ENCODE measurements around the gene C17orf100. TPM values are rescaled to one million over a fixed set of nuclear protein-coding genes. Genes with fewer than 3 reads are reported as not detected.
"Not testable (repeated sequence)": the region's sequence is repeated elsewhere in the genome, so short reads cannot be mapped to it uniquely, and the experiment has no call there.

The C17orf100 gene
- total RNA-seq, 2 experiments from 2014 or later: 0.99 to 1.2 TPM

DNA sequence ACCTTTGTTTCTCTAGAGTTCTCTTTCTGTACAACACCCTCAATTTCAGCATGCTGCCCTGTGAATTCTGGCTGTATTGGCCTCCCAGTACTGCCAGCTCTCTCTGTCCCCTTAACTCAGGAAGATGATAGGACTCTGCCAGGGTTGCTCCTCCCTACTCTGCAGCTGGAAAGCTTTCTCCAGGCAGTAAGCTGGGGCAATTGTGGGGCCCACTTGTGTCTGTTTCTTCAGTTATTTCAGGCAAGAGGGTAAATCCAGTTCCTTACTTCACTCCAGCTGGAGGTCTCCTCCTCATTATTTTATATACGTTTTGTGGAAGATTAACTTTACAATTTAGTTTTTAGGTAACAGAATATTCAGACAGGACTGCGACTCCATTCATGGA is 9.9 kb downstream of the C17orf100 start:
- Mint-ChIP-seq H3K36me3 (ENCODE audit: low read depth) (no peaks in the 10 kb centered on the region), H3K9me3 (no peaks in the 10 kb centered on the region), H3K27me3 (ENCODE audit: low read depth) (no peaks in the 10 kb centered on the region), H3K27ac (no peak overlapping the region), H3K4me3 (no peak overlapping the region), H3K4me1 (ENCODE audit: low read depth) (peaks cover 24% of the 10 kb centered on the region)
- DNase-seq: no peak
- CTCF ChIA-PET: interaction anchor here (0.6 to 2.3 kb wide), 3 partner anchors 8 to 520 kb away, joined by 3 to 5 read pairs (median 4); no protein-coding TSS in a partner anchor
- intact Hi-C loops (cut with micrococcal nuclease): no loop called here

DNA sequence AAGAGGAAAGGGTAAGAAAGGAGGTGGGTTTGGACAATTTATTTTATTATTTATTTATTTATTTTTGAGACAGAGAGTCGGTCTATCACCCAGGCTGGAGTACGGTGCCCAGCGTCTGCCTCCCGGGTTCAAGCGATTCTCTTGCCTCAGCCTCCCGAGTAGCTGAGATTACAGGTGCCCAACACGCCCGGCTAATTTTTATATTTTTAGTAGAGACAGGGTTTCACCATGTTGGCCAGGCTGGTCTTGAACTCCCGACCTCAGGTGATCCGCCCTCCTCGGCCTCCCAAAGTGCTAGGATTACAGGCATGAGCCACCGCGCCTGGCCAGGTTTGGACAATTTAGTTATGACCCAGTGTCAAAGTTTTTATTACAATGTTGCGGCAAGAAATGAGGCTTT is 11.6 kb downstream of the C17orf100 start:
- H3K27me3 Mint-ChIP-seq (ENCODE audit: low read depth); H3K9me3 Mint-ChIP-seq; H3K36me3 Mint-ChIP-seq (ENCODE audit: low read depth); DNase-seq; intact Hi-C loops (cut with micrococcal nuclease); H3K27ac Mint-ChIP-seq; H3K4me3 Mint-ChIP-seq: not testable (repeated sequence)
- CTCF ChIA-PET: interaction anchor here (1.7 kb wide), 1 partner anchor 181 kb away, joined by 3 read pairs; no protein-coding TSS in a partner anchor
- peaks cover 23% of the 10 kb centered on the region for H3K4me1 Mint-ChIP-seq (ENCODE audit: low read depth)

DNA sequence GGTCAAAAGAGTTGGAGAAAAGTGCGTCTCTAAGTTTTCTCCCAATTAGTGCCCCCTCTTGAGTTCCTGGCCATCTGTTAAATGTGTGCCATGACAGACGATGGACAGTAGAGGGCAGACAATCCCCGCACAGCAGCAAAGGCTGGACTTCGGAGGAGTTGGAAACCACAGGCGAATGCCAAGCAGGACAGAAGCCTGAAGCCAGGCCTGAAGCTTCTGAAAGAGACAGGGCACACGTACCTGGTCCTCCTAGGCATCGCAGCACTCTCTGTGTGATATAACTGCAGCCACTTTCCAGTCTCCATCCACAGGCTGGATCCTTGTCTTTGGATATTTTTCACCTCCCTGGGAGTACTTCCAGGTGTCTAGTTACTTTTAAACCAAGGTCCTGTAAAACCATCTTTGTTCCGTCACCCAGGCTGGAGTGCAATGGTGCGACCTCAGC is 14.5 kb downstream of the C17orf100 start:
- H3K36me3 Mint-ChIP-seq (ENCODE audit: low read depth): peaks cover 2% of the 10 kb centered on the region

DNA sequence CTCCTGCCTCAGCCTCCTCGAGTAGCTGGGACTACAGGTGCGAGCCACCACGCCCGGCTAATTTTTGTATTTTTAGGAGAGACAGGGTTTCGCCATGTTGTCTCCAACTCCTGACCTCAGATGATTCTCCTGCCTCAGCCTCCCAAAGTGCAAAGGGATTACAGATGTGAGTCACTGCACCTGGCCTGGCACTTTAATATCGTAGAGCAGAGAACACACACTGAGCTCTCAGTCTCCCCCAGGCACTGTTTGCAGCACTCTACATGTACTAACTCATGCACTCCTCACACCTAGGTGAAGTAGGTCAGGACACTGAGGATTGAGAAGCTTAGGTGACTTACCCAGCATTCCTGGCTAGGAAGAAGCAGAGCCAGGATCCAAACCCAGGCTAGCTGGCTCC is 15.0 kb downstream of the C17orf100 start:
- intact Hi-C loops (cut with micrococcal nuclease): loop anchor here (1.0 to 5.0 kb wide), 3 partner anchors 91 to 338 kb away; partner anchors contain the start of gene XAF1
- DNase-seq: no peak
- CTCF ChIA-PET: interaction anchor here (0.6 to 2.4 kb wide), 16 partner anchors 9 to 487 kb away, joined by 3 to 21 read pairs (median 4); no protein-coding TSS in a partner anchor
- no peak overlapping the region for H3K4me3 Mint-ChIP-seq
- peaks cover 2% of the 10 kb centered on the region for H3K36me3 Mint-ChIP-seq (ENCODE audit: low read depth)
- H3K4me1 Mint-ChIP-seq (ENCODE audit: low read depth): peaks cover 6% of the 10 kb centered on the region
- no peaks in the 10 kb centered on the region for H3K9me3 Mint-ChIP-seq
- no peak overlapping the region for H3K27ac Mint-ChIP-seq
- H3K27me3 Mint-ChIP-seq (ENCODE audit: low read depth): no peaks in the 10 kb centered on the region

More for the DNA sequence above, 14.5 kb downstream of the C17orf100 start:
- Mint-ChIP-seq H3K27me3 (ENCODE audit: low read depth) (no peaks in the 10 kb centered on the region), H3K27ac (no peak overlapping the region), H3K4me1 (ENCODE audit: low read depth) (peaks cover 10% of the 10 kb centered on the region), H3K4me3 (no peak overlapping the region), H3K9me3 (no peaks in the 10 kb centered on the region)
- CTCF ChIA-PET: interaction anchor here (0.6 to 2.4 kb wide), 14 partner anchors 8 to 488 kb away, joined by 3 to 21 read pairs (median 4); no protein-coding TSS in a partner anchor
- intact Hi-C loops (cut with micrococcal nuclease): loop anchor here (1.0 to 5.0 kb wide), 3 partner anchors 91 to 338 kb away; partner anchors contain the start of gene XAF1
- DNase-seq: peak; percentile 65

DNA sequence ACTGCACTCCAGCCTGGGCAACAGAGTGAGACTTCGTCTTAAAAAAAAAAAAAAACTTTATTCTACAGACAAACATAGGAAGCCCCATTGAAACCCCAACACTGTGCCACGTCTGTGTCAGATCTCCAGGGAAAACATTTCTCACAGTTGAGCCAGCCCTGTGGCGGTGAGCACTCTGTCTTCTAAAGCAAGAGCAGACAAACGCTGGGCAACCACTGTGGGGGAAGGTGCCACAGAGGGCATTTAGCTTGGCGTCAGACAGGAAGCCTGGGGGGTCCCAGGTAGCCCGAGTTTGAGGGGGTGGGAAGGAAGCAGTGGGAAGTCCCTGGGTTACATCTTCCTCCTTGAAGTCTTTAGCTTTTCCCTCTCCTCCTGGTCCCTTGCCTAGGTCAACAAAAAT is 16.0 kb downstream of the C17orf100 start:
- peaks cover 2% of the 10 kb centered on the region for H3K36me3 Mint-ChIP-seq (ENCODE audit: low read depth)
- CTCF ChIA-PET: interaction anchor here (0.6 to 2.4 kb wide), 9 partner anchors 8 to 368 kb away, joined by 3 to 21 read pairs (median 4); partner anchors contain the start of gene SLC16A13
- no peaks in the 10 kb centered on the region for H3K27me3 Mint-ChIP-seq (ENCODE audit: low read depth)
- peaks cover 6% of the 10 kb centered on the region for H3K4me1 Mint-ChIP-seq (ENCODE audit: low read depth)
- no peak for DNase-seq
- H3K9me3 Mint-ChIP-seq: no peaks in the 10 kb centered on the region
- no peak overlapping the region for H3K27ac Mint-ChIP-seq
- no peak overlapping the region for H3K4me3 Mint-ChIP-seq
- intact Hi-C loops (cut with micrococcal nuclease): loop anchor here (5.0 kb wide), 1 partner anchor 90 kb away; the partner anchor contains the start of gene XAF1

DNA sequence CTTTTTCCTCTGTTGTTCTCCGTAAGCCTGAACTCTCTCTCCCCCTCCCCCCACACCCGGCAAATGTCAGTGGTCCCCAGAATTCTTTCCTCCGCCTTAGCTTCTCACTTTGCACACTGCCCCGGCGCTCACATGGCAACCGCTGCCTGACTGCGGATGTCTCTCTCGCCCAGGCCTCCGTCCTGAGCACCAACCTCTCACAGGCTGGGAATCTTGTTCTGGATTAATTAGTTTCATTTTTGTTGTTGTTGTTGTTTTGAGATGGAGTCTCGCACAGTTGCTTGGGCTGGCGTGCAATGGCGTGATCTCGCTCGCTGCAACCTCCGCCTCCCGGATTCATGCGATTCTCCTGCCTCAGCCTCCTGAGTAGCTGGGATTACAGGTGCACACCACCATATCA is 16.7 kb downstream of the C17orf100 start:
- intact Hi-C loops (cut with micrococcal nuclease): loop anchor here (5.0 kb wide), 1 partner anchor 89 kb away; the partner anchor contains the start of gene XAF1
- H3K9me3 Mint-ChIP-seq: no peaks in the 10 kb centered on the region
- peaks cover 6% of the 10 kb centered on the region for H3K4me1 Mint-ChIP-seq (ENCODE audit: low read depth)
- DNase-seq: no peak
- no peaks in the 10 kb centered on the region for H3K27me3 Mint-ChIP-seq (ENCODE audit: low read depth)
- H3K27ac Mint-ChIP-seq: no peak overlapping the region
- peaks cover 2% of the 10 kb centered on the region for H3K36me3 Mint-ChIP-seq (ENCODE audit: low read depth)
- H3K4me3 Mint-ChIP-seq: no peak overlapping the region
- CTCF ChIA-PET: interaction anchor here (0.6 to 1.4 kb wide), 3 partner anchors 8 to 226 kb away, joined by 3 to 5 read pairs (median 4); no protein-coding TSS in a partner anchor

DNA sequence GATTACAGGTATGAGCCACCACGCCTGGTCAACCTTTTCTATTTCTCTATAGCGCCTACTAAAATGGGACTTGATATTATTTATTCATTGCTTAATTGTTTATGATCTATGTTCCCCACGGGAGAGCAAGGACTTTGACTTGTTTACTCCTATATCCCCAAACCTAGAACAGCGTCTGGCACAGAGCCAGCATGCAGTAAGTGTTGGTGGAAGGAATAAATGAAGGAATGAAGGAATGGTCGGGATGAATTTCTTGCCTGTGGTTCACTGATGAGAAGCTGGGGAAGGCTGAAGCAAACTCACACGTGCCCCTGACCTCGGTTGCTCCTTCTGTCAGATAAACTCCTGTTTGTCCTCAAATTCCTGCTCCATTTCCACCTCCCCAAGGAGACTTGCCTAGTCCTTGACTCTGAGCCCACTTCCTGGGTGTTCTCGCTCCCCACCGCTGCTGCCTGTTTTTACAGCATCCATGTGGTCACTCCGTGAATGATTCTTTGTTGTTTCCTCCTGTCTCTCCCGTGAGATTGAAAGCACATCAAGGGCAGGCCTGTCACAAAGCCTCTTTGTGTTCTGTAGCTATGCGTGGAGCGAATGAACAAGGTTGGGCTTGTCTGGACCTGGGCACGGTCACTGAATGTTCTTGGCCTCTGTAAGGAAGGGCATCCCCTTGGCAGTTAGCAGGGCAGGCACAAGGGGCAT is 17.3 kb downstream of the C17orf100 start:
- DNase-seq: no peak
- CTCF ChIA-PET: interaction anchor here (1.4 to 1.8 kb wide), 2 partner anchors 175 kb away, joined by 4 to 5 read pairs; no protein-coding TSS in a partner anchor
- no peak overlapping the region for H3K4me3 Mint-ChIP-seq
- H3K4me1 Mint-ChIP-seq (ENCODE audit: low read depth): peaks cover 6% of the 10 kb centered on the region
- intact Hi-C loops (cut with micrococcal nuclease): loop anchor here (5.0 kb wide), 1 partner anchor 88 kb away; the partner anchor contains the start of gene XAF1
- no peaks in the 10 kb centered on the region for H3K27me3 Mint-ChIP-seq (ENCODE audit: low read depth)
- H3K9me3 Mint-ChIP-seq: no peaks in the 10 kb centered on the region
- no peak overlapping the region for H3K27ac Mint-ChIP-seq
- H3K36me3 Mint-ChIP-seq (ENCODE audit: low read depth): peaks cover 2% of the 10 kb centered on the region

DNA sequence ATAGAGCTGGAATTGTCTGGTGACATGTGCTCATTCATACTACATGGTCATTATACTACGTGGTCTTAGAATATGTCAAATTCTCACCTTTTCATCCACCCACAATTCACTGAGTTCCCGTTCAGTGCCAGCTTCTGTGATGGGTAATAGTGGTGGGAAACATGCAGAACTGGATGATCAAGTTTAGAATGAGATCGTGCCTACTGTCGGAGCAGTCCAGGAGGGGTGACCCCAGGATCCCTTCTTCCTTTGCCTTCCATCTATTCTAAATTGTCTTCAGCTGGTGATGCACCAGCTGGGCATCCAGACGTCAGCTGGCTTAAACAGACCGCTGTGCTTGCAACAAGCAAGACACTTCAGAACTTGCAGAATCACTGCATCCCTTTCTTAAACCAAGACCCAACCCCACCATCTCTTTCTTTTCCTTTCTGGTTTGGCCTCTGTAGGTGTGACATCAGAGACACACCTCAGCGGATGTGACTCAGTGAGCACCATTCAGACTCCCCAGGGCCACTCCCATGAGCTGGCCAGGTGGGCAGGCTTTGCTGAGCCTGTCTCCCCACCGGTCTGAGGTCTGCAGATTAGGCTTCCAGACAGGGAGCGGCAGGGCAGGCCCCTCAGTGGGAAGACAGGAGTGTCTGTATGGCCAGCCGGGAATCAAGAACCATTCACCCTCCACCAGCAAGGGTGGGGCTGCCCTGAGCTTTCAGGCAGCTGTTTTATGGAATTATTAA is 18.1 kb downstream of the C17orf100 start:
- intact Hi-C loops (cut with micrococcal nuclease): loop anchor here (5.0 kb wide), 1 partner anchor 88 kb away; the partner anchor contains the start of gene XAF1
- no peaks in the 10 kb centered on the region for H3K27me3 Mint-ChIP-seq (ENCODE audit: low read depth)
- no peak overlapping the region for H3K4me3 Mint-ChIP-seq
- peaks cover 6% of the 10 kb centered on the region for H3K4me1 Mint-ChIP-seq (ENCODE audit: low read depth)
- peaks cover 2% of the 10 kb centered on the region for H3K36me3 Mint-ChIP-seq (ENCODE audit: low read depth)
- no peak for DNase-seq
- CTCF ChIA-PET: interaction anchor here (1.0 to 1.8 kb wide), 3 partner anchors 9 to 174 kb away, joined by 3 to 4 read pairs (median 4); no protein-coding TSS in a partner anchor
- H3K9me3 Mint-ChIP-seq: no peaks in the 10 kb centered on the region
- H3K27ac Mint-ChIP-seq: no peak overlapping the region

DNA sequence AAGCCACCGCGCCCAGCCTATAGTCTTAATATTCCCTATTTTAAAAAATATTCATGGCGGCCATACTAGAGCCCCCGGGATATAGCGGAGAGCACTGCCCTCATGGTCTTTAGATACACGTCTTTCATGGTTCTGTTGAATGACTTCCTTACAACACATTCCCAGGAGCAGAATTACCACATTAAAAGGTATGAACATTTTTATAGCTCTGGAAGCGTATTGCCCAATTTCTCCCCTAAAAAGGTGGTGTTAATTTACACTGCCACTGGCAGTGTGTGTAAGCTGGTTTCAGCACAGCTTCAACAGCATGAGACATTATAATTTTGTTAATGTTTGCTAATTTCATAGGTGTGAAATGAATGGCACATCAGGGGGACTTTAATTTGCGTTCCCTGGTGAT is 19.0 kb downstream of the C17orf100 start:
- peaks cover 6% of the 10 kb centered on the region for H3K4me1 Mint-ChIP-seq (ENCODE audit: low read depth)
- peaks cover 2% of the 10 kb centered on the region for H3K36me3 Mint-ChIP-seq (ENCODE audit: low read depth)
- H3K9me3 Mint-ChIP-seq: no peaks in the 10 kb centered on the region
- CTCF ChIA-PET: interaction anchor here (1.1 to 1.8 kb wide), 2 partner anchors 69 to 173 kb away, joined by 3 to 4 read pairs; no protein-coding TSS in a partner anchor
- no peaks in the 10 kb centered on the region for H3K27me3 Mint-ChIP-seq (ENCODE audit: low read depth)
- intact Hi-C loops (cut with micrococcal nuclease): no loop called here
- H3K4me3 Mint-ChIP-seq: no peak overlapping the region
- H3K27ac Mint-ChIP-seq: no peak overlapping the region
- DNase-seq: no peak

DNA sequence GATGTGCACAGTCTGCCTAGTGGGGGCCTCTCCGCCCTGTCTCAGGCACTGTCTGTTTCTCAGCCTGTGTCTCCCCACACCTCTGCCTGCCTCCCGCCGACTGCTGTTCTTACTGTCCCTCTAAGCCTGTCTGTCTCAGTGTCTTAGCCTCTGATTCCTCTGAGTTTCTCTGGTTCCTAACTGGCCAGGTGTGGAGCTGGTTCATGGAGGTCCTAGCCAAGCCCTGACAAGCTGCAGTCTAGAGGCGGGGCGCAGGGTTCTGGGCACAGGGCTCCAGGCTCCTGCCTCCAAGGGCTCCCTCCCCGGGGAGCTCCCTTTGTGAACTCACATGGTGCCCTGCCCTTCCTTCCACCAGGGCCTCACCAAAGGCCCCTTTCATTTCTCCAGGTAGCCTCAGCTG is 19.4 kb downstream of the C17orf100 start:
- Mint-ChIP-seq H3K36me3 (ENCODE audit: low read depth) (peaks cover 2% of the 10 kb centered on the region), H3K27me3 (ENCODE audit: low read depth) (no peaks in the 10 kb centered on the region), H3K4me1 (ENCODE audit: low read depth) (peaks cover 6% of the 10 kb centered on the region), H3K4me3 (no peak overlapping the region), H3K27ac (no peak overlapping the region), H3K9me3 (no peaks in the 10 kb centered on the region)
- intact Hi-C loops (cut with micrococcal nuclease): no loop called here
- CTCF ChIA-PET: interaction anchor here (1.4 kb wide), 1 partner anchor 173 kb away, joined by 3 read pairs; no protein-coding TSS in a partner anchor
- no peak for DNase-seq

DNA sequence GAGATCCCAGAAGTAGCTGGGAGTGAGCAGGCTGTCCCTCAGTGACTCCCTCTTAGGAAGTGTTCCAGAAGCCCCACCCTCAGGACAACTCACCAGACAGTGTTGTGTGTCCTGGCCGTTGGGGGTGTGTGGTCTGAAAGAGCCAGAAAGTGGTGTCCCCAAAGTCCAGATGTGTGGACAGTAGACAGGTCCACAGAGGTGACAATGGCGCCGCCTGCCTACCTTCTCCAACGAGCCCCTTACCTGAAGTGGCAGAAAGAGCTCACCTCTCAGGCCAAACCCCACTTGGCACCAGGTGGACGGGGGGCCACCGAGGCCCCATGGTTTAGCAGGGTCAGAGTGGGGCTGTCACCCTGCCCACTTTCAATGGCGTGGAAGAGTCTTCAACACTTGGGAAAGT is 19.9 kb downstream of the C17orf100 start:
- no peak overlapping the region for H3K4me3 Mint-ChIP-seq
- no peaks in the 10 kb centered on the region for H3K27me3 Mint-ChIP-seq (ENCODE audit: low read depth)
- H3K36me3 Mint-ChIP-seq (ENCODE audit: low read depth): peaks cover 2% of the 10 kb centered on the region
- H3K4me1 Mint-ChIP-seq (ENCODE audit: low read depth): peaks cover 6% of the 10 kb centered on the region
- H3K9me3 Mint-ChIP-seq: no peaks in the 10 kb centered on the region
- no peak overlapping the region for H3K27ac Mint-ChIP-seq
- DNase-seq: no peak
- intact Hi-C loops (cut with micrococcal nuclease): no loop called here
- CTCF ChIA-PET: interaction anchor here (1.4 kb wide), 1 partner anchor 172 kb away, joined by 3 read pairs; no protein-coding TSS in a partner anchor

DNA sequence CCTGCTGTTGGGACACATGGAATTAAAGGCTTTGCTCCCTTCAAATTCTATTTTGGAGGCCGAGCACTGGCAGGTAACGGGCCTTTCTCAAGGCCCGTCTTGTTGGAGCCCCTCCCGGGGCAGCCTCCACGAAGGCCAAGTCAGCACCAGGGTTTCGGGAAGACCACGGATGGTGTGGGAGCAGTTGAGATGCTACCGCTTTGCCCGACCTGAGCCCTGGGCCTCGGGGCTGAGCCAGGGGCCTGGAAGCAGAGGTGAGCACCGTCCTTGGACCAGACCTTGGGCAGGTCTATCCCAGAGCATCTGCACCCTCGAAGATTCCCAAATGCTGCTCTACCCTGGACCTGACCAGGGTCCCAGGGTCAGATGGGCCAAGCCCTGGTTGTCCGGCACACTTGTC is 23.0 kb downstream of the C17orf100 start:
- CTCF ChIA-PET: no interaction called here
- H3K9me3 Mint-ChIP-seq: no peaks in the 10 kb centered on the region
- H3K4me3 Mint-ChIP-seq: no peak overlapping the region
- H3K27me3 Mint-ChIP-seq (ENCODE audit: low read depth): peaks cover 6% of the 10 kb centered on the region
- peaks cover 2% of the 10 kb centered on the region for H3K36me3 Mint-ChIP-seq (ENCODE audit: low read depth)
- H3K4me1 Mint-ChIP-seq (ENCODE audit: low read depth): peaks cover 4% of the 10 kb centered on the region
- DNase-seq: no peak
- H3K27ac Mint-ChIP-seq: no peak overlapping the region
- intact Hi-C loops (cut with micrococcal nuclease): no loop called here

Data from activated naive CD4-positive, alpha-beta T cell treated with anti-CD3 and anti-CD28 coated beads for 36 hours (primary cell).